Esophagus muscularis mucosa (tissue), 4 donors: Measurements from ENCODE around the gene DHX9. TPM values are rescaled to one million over a fixed set of nuclear protein-coding genes. Genes with fewer than 3 reads are reported as not detected.

ENCODE experiments used
- DNase-seq: peaks from one replicate; pipeline ENCODE4 v3.0.0-alpha.2; 2017; ENCODE audit errors: extremely low spot score
- H3K27ac ChIP-seq, 4 donors: fragments of 200-600 bp; sonication (generic); replicated peaks in 1 of 4; 1 replicate in 3 of 4; 2 replicates in 1 of 4; pipeline ENCODE4 v1.5.1; 2016 to 2019; ENCODE audit warnings: mild to moderate bottlenecking in 1 of 4
- H3K27me3 ChIP-seq, 4 donors: fragments of 200-600 bp; sonication (generic); one replicate each; pipeline versions ENCODE4 v1.5.1 to v1.6.0; 2016 to 2019
- H3K36me3 ChIP-seq, 4 donors: fragments of 200-600 bp; sonication (generic); one replicate each; pipeline ENCODE4 v1.5.1; 2016 to 2019
- H3K4me1 ChIP-seq, 4 donors: fragments of 200-600 bp; sonication (generic); one replicate each; pipeline ENCODE4 v1.5.1; 2016 to 2019
- H3K4me3 ChIP-seq, 4 donors: fragments of 200-600 bp; sonication (generic); 1 replicate in 2 of 4; 2 replicates in 2 of 4; pipeline ENCODE4 v1.5.1; 2016 to 2019; ENCODE audit warnings: mild to moderate bottlenecking in 4 of 4, moderate library complexity in 1 of 4
- H3K9me3 ChIP-seq, 4 donors: fragments of 200-600 bp; sonication (generic); 1 replicate in 3 of 4; 2 replicates in 1 of 4; pipeline ENCODE4 v1.5.1; 2016 to 2019
- EP300 ChIP-seq: sonication (generic); formaldehyde crosslinking; IDR thresholded peaks from one replicate; pipeline ENCODE4 v1.6.1; 2017; ENCODE audit warnings: antibody characterized with exemption
- POLR2A ChIP-seq: fragments of 450-650 bp; IDR thresholded peaks from one replicate; pipeline ENCODE4 v1.6.1; 2017; ENCODE audit warnings: antibody characterized with exemption, moderate library complexity, mild to moderate bottlenecking, low read depth
- POLR2AphosphoS5 ChIP-seq, 2 donors: sonication (generic); formaldehyde crosslinking; IDR thresholded peaks; one replicate each; pipeline ENCODE4 v1.6.1; 2017; ENCODE audit warnings: antibody characterized with exemption in 2 of 2
- WGBS: methylation state at CpG from one replicate; pipeline ENCODE4 v1.1.5; 2018; 5-methylcytosine and 5-hydroxymethylcytosine counted together
- intact Hi-C: fragments of 100-400 bp; cut with DNase I; formaldehyde crosslinking; loops from one replicate; pipeline ENCODE4 v1.15.1; 2023
- total RNA-seq, 4 donors: library from RNA; depleted of rRNA; stranded (reverse); fragments of >200 nt; gene quantifications; one replicate each; pipeline versions ENCODE4 v1.1.0 to v1.2.1, GENCODE V29; 2016
- TF ChIP-seq, protein P1 (sequence below), 3 experiments: fragments of 200-600 bp in 2 of 3; fragments of 450-650 bp in 1 of 3; sonication (generic) in 2 of 3; IDR thresholded peaks; one replicate each; pipeline ENCODE4 v1.5.1; 2017 to 2019; ENCODE audit warnings: antibody characterized with exemption in 3 of 3, mild to moderate bottlenecking in 2 of 3, moderate library complexity in 1 of 3

Gene DHX9
- total RNA-seq, 4 donors from 2014 or later: 73.0 to 89.7 (median 74.5) TPM

DNA sequence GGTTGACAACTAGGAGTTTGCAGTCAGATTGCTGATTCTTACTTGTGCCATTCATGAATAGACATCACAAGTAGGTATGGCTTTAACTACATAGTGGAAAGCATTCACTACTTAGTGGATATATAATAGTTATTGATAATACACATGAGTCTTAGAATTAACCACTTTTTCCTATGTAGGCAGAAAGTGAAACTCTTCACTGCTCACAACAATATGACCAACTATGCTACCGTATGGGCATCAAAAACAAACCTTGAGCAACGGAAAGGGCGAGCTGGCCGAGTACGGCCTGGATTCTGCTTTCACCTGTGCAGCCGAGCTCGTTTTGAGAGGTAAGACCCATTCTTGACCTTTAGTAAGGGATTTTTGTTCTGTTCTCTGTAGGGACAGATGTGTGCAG is 38.7 kb downstream of the DHX9 start:
- Histone ChIP-seq H3K4me1 (no peaks in the 10 kb centered on the region), H3K27me3 (no peaks in the 10 kb centered on the region), H3K36me3 (peaks cover 94 to 100% (median 98%) of the 10 kb centered on the region in 4 donors), H3K4me3 (no peak overlapping the region), H3K27ac (no peak overlapping the region), H3K9me3 (no peaks in the 10 kb centered on the region)
- WGBS: 93% methylated on average over 7 of the region's 7 CpGs
- no peak for DNase-seq
- intact Hi-C loops: no loop called here
- TF ChIP-seq POLR2A: no peak
- TF ChIP-seq POLR2AphosphoS5 (IDR thresholded peaks at IDR 0.05): no peak
- TF ChIP-seq, protein P1, sequence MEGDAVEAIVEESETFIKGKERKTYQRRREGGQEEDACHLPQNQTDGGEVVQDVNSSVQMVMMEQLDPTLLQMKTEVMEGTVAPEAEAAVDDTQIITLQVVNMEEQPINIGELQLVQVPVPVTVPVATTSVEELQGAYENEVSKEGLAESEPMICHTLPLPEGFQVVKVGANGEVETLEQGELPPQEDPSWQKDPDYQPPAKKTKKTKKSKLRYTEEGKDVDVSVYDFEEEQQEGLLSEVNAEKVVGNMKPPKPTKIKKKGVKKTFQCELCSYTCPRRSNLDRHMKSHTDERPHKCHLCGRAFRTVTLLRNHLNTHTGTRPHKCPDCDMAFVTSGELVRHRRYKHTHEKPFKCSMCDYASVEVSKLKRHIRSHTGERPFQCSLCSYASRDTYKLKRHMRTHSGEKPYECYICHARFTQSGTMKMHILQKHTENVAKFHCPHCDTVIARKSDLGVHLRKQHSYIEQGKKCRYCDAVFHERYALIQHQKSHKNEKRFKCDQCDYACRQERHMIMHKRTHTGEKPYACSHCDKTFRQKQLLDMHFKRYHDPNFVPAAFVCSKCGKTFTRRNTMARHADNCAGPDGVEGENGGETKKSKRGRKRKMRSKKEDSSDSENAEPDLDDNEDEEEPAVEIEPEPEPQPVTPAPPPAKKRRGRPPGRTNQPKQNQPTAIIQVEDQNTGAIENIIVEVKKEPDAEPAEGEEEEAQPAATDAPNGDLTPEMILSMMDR (IDR thresholded peaks at IDR 0.05): no peak
- no peak for TF ChIP-seq EP300

DNA sequence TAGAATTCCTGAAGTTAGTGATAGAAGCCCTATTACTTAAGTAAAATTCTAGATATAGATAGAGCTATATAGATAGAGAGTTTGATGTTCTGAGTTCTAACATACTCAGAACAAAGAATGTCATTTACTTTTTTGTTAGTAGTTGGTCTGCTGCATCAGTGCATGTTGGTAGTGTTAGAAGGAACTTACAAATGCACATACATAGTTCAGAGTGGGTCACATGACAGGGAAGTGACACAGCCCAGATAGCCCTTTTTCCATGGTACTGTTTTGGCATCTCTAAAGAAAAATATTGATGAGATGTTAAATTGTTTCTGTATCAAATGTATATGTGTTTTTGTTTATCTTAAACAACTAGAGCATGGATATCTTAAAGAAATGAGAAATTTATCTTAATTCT is 45.7 kb downstream of the DHX9 start:
- peaks cover 0 to 19% (median 12%) of the 10 kb centered on the region in 4 donors for H3K4me1 ChIP-seq
- no peak for TF ChIP-seq POLR2A
- no peak for TF ChIP-seq EP300
- TF ChIP-seq POLR2AphosphoS5 (IDR thresholded peaks at IDR 0.05): no peak
- TF ChIP-seq, protein P1 (IDR thresholded peaks at IDR 0.05): no peak
- H3K4me3 ChIP-seq: no peak overlapping the region
- no peak for DNase-seq
- intact Hi-C loops: no loop called here
- peaks cover 76 to 97% (median 91%) of the 10 kb centered on the region in 4 donors for H3K36me3 ChIP-seq
- no peaks in the 10 kb centered on the region for H3K9me3 ChIP-seq
- no peaks in the 10 kb centered on the region for H3K27me3 ChIP-seq
- no peak overlapping the region for H3K27ac ChIP-seq

DNA sequence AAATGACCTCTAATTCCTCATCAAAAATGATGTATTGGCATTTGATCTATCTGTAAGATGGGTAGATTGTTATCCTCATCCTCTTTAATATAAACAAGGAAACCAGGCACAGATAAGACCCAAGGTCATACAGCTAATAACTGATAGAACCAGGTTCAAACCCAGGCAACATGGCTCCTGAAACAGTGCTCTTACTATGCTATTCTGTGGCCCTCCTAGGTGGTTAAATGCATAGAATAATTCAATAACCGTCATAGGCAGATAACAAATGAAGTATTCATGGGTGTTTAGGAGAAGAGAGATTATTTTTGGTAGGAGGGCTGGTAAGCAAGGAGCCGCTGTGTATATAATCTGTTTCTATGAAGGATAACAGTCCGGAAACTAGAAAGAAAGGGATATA is 46.4 kb downstream of the DHX9 start:
- H3K4me1 ChIP-seq: peaks cover 0 to 20% (median 12%) of the 10 kb centered on the region in 4 donors
- WGBS: 96% methylated on average over 3 of the region's 3 CpGs
- H3K4me3 ChIP-seq: no peak overlapping the region
- no peak for TF ChIP-seq POLR2A
- TF ChIP-seq EP300: no peak
- TF ChIP-seq, protein P1 (IDR thresholded peaks at IDR 0.05): no peak
- TF ChIP-seq POLR2AphosphoS5 (IDR thresholded peaks at IDR 0.05): no peak
- intact Hi-C loops: no loop called here
- H3K9me3 ChIP-seq: no peaks in the 10 kb centered on the region
- H3K27me3 ChIP-seq: no peaks in the 10 kb centered on the region
- H3K36me3 ChIP-seq: peaks cover 69 to 89% (median 84%) of the 10 kb centered on the region in 4 donors
- DNase-seq: no peak
- no peak overlapping the region for H3K27ac ChIP-seq

DNA sequence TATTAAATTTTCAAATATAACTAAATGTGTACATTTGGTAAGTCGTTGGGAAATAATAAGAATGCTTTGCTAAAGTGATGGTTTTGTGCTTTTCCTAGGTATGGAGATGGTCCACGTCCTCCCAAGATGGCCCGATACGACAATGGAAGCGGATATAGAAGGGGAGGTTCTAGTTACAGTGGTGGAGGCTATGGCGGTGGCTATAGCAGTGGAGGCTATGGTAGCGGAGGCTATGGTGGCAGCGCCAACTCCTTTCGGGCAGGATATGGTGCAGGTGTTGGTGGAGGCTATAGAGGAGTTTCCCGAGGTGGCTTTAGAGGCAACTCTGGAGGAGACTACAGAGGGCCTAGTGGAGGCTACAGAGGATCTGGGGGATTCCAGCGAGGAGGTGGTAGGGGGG is 47.8 kb downstream of the DHX9 start:
- 98% methylated on average over 11 of the region's 11 CpGs for WGBS

More for the DNA sequence above, 47.8 kb downstream of the DHX9 start:
- no peaks in the 10 kb centered on the region for H3K9me3 ChIP-seq
- intact Hi-C loops: no loop called here
- no peak for DNase-seq
- no peak overlapping the region for H3K4me3 ChIP-seq
- TF ChIP-seq POLR2AphosphoS5 (IDR thresholded peaks at IDR 0.05) (no peak), EP300 (no peak), POLR2A (no peak)
- TF ChIP-seq, protein P1 (IDR thresholded peaks at IDR 0.05): no peak
- peaks cover 0 to 20% (median 12%) of the 10 kb centered on the region in 4 donors for H3K4me1 ChIP-seq
- no peaks in the 10 kb centered on the region for H3K27me3 ChIP-seq
- H3K36me3 ChIP-seq: peaks cover 55 to 76% (median 70%) of the 10 kb centered on the region in 4 donors
- no peak overlapping the region for H3K27ac ChIP-seq
